ENCODE results near the gene EIF2AK3. TPM values are rescaled to one million over a fixed set of nuclear protein-coding genes. Genes with fewer than 3 reads are reported as not detected.
"Not testable (repeated sequence)": the region's sequence is repeated elsewhere in the genome, so short reads cannot be mapped to it uniquely, and the experiment has no call there.

EIF2AK3 gene
- total RNA-seq, 4 donors from 2014 or later, result 6.4 to 52.7 (median 19.9) TPM

DNA sequence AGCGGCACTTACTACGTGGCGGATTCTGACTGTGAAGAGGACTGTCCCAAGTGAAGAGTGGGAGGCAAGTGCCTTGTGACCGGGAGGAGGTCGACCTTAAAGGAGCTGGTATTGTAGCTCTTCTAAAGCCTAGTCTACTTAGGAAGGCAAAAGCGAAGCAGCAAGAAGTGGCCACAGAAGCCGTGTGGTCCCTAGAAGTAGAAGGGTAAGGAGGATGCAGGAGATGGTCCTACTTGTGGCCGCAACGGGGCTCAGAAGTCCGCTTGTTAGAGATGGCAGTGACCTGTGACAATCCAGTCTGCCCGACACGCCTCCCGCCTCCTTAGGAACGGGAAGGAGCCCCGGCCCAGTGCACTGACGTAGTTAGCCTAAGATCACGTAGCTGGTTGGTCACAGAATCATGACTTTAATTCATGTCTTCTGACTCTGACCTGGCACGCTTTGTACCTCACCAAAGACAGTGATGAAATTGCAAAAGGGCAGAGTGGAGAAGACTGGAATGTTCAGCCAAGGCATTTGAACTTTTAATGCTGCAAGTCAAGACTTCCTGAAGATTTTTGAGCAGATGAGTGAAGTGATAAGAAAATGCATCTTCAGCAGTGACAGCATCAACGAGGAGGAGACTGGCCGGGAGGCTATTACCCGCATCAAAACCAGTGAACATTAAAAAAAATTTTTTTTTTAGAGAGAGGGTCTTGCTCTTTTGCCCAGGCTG is 749 bp upstream of the EIF2AK3 start:
- H3K27ac ChIP-seq, result peak overlapping the region; percentile 98 to 99
- H3K9me3 ChIP-seq, result no peaks in the 10 kb centered on the region
- H3K27me3 ChIP-seq, result no peaks in the 10 kb centered on the region
- H3K4me3 ChIP-seq, result peak overlapping the region; percentile 49 to 57
- peak; percentile 89 to 94 for DNase-seq
- no peaks in the 10 kb centered on the region for H3K36me3 ChIP-seq
- H3K4me1 ChIP-seq, result peaks cover 6 to 13% of the 10 kb centered on the region in 2 donors
- peak; percentile 75 to 90 for TF ChIP-seq POLR2A (IDR thresholded peaks at IDR 0.05)
- peak in 1 of 4 experiments; percentile 4 for TF ChIP-seq CTCF (IDR thresholded peaks at IDR 0.05)
- intact Hi-C loops (cut with DNase I; ENCODE audit: low total_unique reads), result no loop called here

DNA sequence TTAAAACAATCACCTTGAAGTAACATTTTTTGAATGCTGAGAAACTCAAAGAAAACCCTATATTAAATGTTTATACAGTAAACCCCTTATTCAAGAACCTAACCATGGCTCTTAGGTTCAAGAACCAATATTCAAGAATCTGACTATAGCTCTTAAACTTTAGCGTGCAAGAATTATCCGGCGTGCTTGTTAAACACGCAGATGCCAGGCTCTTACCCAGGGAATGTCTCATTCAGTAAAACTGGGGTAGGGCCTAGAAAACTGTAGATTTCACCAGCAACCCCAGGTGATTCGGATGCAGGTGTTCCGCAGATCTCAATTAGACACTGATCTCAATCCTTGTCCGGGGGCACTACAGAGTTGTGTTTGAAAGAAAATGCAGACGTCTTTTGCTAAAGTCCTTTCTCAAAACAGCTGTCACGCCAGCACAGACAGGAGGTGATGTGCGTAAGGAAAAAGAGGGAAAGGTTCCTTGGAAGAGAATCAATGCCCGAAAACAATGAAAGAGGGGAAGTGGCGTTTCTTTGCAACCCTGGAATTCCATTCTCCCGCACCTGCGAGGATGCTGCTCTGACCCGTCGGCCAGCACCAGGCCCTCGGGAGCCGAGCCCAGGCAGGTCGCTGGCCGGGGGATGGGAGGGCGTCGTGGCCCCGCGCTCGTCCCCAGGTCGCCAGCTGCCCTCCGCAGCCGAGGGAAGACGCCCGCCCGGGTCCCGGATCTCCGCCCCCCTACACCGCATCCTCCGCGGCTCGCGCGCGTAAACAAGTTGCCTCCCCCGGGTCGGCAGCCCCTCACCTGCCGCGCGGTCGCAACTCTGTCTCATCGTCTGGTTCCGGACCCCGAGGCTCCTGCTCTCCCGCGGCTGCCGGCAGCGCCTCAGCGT is 851 bp downstream of the EIF2AK3 start:
- intact Hi-C loops (cut with DNase I; ENCODE audit: low total_unique reads), result no loop called here
- no peaks in the 10 kb centered on the region for H3K36me3 ChIP-seq
- peaks cover 6 to 13% of the 10 kb centered on the region in 2 donors for H3K4me1 ChIP-seq
- no peaks in the 10 kb centered on the region for H3K27me3 ChIP-seq
- TF ChIP-seq CTCF (IDR thresholded peaks at IDR 0.05) (no peak), POLR2A (IDR thresholded peaks at IDR 0.05) (no peak)
- H3K4me3 ChIP-seq, result peak overlapping the region; percentile 63 to 86
- H3K9me3 ChIP-seq, result no peaks in the 10 kb centered on the region
- peak overlapping the region; percentile 84 to 98 for H3K27ac ChIP-seq
- DNase-seq, result peak; percentile 26 to 40

DNA sequence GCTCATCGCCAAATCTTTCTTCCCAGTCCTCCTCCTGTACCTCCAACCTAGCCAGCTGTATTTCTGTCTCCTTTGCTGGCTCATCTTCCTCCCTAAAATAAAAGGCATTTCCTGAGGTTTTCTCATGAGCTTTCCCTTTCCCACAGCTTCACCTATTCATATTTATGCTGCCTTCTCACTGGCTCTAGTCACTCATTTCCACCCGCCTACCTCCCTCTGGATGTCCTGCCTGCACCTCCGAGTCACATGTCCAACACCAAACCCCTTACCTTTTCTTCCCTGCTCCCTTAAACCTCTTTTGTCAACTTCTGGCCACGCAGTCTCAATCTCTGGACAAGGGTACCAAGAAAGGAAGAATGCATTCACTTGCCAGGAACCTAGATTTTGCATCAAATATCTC is 2.8 kb downstream of the EIF2AK3 start:
- Histone ChIP-seq H3K4me3 (no peak overlapping the region), H3K27ac (peak overlapping the region in 1 of 2 donors; percentile 1), H3K4me1 (peaks cover 6 to 13% of the 10 kb centered on the region in 2 donors), H3K9me3 (no peaks in the 10 kb centered on the region), H3K27me3 (no peaks in the 10 kb centered on the region), H3K36me3 (no peaks in the 10 kb centered on the region)
- DNase-seq, result no peak
- intact Hi-C loops (cut with DNase I; ENCODE audit: low total_unique reads), result no loop called here
- no peak for TF ChIP-seq POLR2A (IDR thresholded peaks at IDR 0.05)
- no peak for TF ChIP-seq CTCF (IDR thresholded peaks at IDR 0.05)

DNA sequence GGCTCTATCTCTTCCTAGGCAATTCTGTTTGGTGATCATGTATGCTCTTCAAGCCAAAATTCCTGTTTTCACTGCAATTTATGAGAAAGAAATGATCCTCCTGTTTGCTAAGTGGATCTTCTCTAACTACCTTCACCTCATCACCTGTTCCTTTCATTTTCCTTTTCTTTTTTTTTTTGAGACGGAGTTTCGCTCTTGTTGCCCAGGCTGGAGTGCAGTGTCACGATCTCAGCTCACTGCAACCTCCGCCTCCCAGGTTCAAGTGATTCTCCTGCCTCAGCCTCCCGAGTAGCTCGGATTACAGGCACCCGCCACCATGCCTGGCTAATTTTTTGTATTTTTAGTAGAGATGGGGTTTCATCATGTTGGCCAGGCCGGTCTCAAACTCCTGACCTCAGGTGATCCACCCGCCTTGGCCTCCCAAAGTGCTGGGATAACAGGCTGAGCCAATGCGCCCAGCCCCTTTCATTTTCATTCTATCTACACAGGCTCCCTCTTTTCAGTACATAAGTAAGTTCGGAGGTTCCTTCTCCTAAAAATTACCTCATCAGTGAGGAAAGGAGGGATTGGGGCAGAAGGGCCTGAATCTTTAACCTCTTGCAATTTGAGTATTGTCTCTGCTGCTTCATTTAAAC is 3.3 kb downstream of the EIF2AK3 start:
- not testable (repeated sequence) for DNase-seq, H3K4me3 ChIP-seq
- H3K4me1 ChIP-seq, result peaks cover 6 to 13% of the 10 kb centered on the region in 2 donors

DNA sequence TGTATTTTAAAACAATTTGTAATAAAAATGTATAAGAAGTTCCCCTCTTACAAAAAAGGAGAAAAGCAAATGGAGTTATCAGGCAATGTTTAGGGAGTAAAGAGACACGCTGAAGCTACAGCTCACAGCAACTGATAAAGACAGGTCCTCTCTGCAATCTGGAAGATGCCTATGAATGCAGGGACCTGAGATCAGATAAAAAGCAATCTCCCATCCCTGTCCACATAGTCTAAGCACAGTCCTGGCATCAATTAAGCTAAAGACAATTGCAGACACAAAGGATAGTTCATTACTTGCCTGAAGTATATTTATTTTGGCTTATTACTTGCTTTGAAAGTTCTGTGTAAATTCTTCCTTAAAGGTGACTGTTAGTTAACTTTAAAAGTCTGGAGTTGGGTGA is 5.0 kb downstream of the EIF2AK3 start:
- intact Hi-C loops (cut with DNase I; ENCODE audit: low total_unique reads), result no loop called here
- H3K4me1 ChIP-seq, result peaks cover 0 to 8% of the 10 kb centered on the region in 2 donors
- H3K4me3 ChIP-seq, result no peak overlapping the region
- no peak for DNase-seq
- no peak overlapping the region for H3K27ac ChIP-seq
- no peaks in the 10 kb centered on the region for H3K9me3 ChIP-seq
- no peak for TF ChIP-seq POLR2A (IDR thresholded peaks at IDR 0.05)
- no peak for TF ChIP-seq CTCF (IDR thresholded peaks at IDR 0.05)
- H3K27me3 ChIP-seq, result no peaks in the 10 kb centered on the region
- H3K36me3 ChIP-seq, result no peaks in the 10 kb centered on the region

More for the DNA sequence above, 3.3 kb downstream of the EIF2AK3 start:
- H3K27ac ChIP-seq; H3K9me3 ChIP-seq; H3K27me3 ChIP-seq; intact Hi-C loops (cut with DNase I; ENCODE audit: low total_unique reads); H3K36me3 ChIP-seq: not testable (repeated sequence)

All from uterus (tissue), 4 donors.